ENCODE results near the gene DDAH2.

The DDAH2 gene

GRCh38 chr6:31729979-31730630 lies 1.0 kb upstream of the DDAH2 start:
- DNase-seq = no peak

DNA sequence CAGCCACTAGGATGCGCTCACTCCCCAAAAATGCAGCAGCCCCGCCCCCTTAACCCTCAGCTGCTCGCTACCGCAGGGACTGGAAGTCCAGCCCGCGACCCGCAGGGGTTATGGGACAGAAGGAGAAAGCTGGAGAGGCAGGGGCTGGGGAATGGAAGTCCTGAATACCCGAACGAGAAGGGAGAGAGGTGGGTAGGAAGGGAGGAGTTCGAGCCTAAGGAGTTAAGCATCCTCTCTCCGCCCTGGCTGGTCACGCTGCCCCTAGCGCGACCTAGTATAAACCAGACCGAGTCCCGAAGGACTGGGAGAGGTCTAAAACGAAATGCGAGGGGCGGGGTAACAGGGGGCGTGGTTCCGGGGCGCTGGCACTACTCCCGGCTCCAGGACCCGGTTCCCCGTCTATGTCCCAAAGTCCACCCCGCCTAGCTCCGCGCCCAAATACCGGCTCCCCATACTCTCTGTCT lies 448 bp upstream of the DDAH2 start:
- DNase-seq = no peak

DNA sequence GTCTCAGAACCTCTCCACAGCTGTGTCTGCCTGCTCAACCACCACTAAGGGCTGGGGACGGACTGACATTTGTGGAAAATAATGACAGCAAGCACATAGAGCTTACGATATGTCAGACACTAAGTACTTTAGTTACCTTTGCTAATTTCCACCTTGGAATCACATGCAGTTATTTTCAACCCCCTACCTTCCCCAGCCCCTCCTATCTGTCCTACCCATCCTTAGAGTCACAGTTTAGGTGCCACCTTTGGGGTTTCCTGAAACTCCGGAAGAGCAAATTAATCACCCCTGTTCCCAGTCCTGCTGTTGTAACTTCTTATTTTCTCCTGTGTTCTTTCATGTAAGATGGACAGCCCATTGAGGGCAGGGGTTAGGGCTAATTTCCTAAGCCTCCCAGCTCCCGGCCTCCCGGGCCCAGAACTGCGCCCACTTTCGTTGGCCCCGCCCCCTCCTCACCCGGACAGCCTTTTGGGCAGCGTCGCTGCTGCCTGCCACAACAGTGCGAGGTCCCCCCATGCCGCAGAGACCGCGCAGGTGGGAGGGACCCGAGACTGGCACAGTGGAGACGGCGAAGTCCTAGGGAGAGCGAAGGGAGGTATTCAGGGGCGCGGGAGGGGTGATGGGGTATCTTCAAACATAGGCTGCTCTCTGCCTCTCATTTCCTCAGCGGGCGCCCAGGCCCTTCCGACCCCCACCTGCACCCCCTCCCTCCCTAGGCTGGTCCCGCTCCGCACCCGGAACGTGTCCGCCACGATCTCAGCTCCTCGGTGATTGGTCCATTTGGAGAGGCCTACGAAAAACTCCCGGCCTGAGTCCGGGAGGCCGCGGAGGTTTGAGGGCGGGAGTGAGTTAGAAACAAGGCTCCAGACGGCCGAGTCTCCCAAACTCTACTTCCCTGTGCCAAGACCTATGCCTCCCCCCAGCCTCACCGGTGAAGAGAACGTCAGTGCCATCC lies 1.1 kb downstream of the DDAH2 start:
- DNase-seq = no peak

DNA sequence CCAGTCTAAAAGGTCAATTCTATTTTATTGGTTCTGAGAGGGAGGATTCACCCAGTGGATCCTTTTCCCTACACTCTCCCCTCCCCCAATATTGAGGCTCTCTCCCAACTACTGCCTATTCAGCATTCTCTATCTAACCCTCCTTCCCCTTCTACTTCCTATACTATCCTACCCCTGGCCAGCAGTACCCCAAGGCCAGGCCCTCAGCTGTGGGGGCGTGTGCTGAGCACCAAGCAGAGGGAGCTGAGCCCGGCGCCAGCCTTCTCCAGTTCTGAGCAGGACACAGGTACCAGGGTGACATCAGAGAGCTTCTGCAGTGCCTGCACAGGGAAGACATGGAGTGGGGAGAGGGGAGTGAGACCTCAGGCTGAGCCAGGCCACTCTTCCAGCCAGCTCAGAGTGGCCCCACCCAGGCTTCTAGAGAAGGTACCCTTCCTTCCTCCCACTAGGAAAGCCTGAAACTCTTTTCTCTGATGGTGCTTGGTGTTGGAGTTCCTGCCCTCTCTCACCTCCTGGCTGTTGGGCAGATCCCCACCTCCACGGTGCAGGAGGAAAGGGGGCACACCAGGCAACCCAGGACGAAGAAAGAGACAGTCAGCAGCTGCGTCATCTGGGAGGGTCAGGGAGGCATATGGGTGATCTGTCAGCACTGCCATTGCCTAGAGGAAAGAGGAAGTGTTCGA lies 1.9 kb downstream of the DDAH2 start:
- DNase-seq = no peak

- DNase-seq = no peak
Measured at GRCh38 chr6:31725502-31726350, 3.4 kb downstream of the DDAH2 start.

- DNase-seq = no peak
Measured at GRCh38 chr6:31723980-31724691, 5.0 kb downstream of the DDAH2 start.

- DNase-seq = no peak
Measured at GRCh38 chr6:31723245-31723979, 5.7 kb downstream of the DDAH2 start, which contains the start of gene MPIG6B. MPIG6B (plus strand) TSS chr6:31723373; CDS start chr6:31723384, 11 bp downstream.

- no peak for DNase-seq
Measured at GRCh38 chr6:31722173-31722572, 6.9 kb downstream of the DDAH2 start.

GRCh38 chr6:31721351-31722020 lies 7.6 kb downstream of the DDAH2 start, which contains the start of gene LY6G6C:
LY6G6C (minus strand) TSS chr6:31721746; CDS start chr6:31721679, 67 bp downstream.
- DNase-seq = no peak

DNA sequence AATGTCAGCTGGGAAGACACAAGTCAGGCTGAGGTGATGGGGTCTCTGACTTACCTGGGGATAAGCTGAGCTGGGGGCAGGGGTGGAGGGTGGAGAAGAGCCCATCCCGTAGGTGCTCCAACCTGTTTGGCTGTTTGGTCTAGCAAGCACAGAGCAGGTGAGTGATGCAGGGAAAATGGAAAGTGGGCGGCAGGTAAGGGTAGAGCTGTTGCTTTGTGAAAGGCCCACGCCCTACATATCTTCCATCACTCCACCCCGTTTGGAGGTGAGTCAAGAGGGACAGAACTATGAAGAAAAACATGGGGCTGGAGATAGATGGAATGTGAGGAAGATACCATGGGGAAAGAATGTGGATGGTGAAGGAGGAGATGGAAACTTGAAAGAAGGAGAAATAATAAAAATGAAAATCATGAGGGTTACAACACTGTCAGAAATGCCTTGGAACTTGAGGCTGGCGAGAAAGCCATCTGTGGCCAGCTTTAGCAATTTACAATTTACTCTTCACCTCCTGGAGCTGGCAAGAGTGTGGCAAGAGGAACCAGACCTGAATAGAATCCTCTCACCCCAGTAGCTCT lies 8.8 kb downstream of the DDAH2 start:
- DNase-seq = no peak

- no peak for DNase-seq
Measured at GRCh38 chr6:31719001-31719400, 10.1 kb downstream of the DDAH2 start.

DNA sequence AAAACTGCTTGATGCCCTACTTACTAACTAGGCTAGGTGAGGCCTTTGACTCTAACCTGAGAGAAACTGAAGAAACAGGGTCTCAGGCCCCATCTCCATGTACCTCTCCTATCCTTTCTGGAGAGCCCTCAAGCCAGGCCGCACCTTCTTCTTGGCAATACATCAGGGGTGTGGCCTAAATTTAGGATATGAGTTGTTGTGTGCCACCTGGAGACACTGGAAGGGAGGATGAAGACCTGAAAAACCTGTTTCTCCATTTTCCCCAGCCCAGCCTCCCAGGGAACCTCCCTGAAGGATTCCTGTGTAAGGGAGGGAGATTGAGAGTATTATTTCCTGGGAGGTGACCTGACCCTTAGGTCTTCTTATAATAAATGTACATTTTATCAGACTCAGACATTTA lies 10.8 kb downstream of the DDAH2 start:
- DNase-seq = no peak

DNA sequence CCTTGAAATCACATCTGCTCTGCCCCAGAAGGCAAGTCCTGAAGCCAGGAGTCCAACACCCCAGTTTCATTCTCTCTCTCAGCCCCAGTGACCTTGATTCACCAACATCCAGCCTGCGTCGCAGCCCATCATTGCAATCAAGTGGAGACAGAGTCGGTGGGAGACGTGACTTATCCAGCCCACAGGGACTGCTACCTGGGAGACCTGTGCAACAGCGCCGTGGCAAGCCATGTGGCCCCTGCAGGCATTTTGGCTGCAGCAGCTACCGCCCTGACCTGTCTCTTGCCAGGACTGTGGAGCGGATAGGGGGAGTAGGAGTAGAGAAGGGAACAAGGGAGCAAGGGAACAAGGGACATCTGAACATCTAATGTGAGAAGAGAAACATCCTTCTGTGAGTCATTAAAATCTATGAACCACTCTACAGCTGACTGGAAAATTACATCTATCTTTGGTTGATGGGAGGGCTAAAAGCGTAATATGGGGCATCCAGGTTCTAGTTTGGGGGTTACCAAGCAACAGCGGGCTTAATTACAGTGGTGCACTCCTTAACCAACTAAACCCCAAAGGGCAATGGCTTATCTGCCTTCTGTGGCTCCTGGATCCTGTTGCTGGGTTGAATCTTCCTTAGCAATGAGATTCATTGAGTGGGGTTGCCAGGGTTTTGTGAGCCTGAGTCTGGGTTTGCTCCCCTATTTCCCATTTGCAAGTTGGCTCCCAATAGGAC lies 11.4 kb downstream of the DDAH2 start:
- DNase-seq = no peak

GRCh38 chr6:31715022-31715958 lies 13.8 kb downstream of the DDAH2 start, which contains the start of gene LY6G6D:
LY6G6D (plus strand) TSS chr6:31715348; CDS start chr6:31715356, 8 bp downstream.
- DNase-seq = no peak

- no peak for DNase-seq
Measured at GRCh38 chr6:31713991-31714684, 15.0 kb downstream of the DDAH2 start.

GRCh38 chr6:31713465-31713864 lies 15.6 kb downstream of the DDAH2 start:
- DNase-seq = no peak

GRCh38 chr6:31712296-31712695 lies 16.8 kb downstream of the DDAH2 start:
- no peak for DNase-seq
